Stimulated activated CD4-positive, alpha-beta T cell treated with anti-CD3 and anti-CD28 coated beads, Interleukin-4, amount 100 ng/mL, for 4 hours (primary cell): ENCODE data around the gene GRAMD4.
"Not testable (repeated sequence)": the region's sequence is repeated elsewhere in the genome, so short reads cannot be mapped to it uniquely, and the experiment has no call there.

Experiments used
- DNase-seq, 2 experiments: peaks; one replicate each; pipeline ENCODE4 v3.0.0-alpha.2; 2020

GRAMD4 gene

GRCh38 chr22:46622081-46622521, 1.9 kb downstream of the GRAMD4 start:
- no peak for DNase-seq

DNA sequence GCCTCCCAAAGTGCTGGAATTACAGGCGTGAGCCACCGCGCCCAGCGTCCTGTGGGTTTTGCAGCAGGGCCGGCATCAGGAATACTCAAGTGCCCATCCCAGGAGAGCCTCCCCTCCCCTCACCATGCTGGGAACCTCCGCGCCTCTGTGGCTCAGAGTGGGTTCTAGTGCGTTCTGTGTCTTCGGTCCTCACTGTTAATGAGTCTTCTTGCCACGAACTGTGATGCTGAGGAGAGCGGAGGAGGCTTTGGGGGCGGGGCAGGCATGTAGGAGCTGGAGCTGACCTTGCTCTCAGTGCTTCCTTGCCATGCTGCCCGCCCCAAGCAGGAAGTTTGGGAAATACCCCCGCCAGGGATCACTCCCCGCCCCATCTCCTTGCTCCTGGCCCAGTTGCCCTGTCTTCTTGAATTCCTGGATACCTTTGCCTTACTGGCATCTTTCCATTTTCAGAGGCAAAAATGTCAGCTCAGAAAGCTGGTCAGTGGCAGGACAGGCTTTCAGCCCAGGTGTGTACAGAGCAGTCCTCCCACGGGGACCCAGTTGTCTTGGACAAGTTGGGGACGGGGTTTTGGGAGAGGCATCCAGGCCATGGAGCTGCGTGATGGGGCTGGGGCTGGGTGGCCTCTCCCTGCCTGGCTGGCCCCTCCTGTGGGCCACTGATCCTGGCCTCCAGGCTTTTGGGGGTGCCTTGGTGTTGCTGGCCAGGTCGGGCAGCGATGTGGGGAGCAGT, 5.1 kb downstream of the GRAMD4 start:
- DNase-seq = no peak

DNA sequence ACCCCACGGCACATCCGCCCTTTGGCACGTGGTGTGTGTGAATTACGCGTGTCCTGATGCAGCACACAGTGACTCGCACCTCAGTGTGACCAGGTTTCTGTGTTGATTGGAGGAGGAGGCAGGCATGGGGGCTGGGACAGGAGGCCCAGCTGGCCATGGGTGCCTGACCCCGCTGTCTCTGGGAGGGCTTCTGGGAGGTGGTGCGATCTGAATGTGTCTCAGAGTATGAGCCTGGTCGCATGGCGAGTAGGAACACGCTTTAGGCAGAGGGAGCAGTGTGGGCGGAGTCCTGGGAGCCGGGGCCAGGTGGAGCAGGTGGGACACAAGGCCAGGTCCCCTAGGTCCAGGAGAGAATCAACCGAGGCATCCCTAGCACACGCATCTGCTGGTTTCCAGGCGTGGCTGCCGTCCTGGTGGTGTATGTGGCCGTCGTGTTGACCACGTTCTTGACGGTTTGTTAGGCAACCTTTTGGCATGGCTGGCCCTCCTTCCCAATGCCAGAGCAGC, 5.7 kb downstream of the GRAMD4 start:
- no peak for DNase-seq

DNA sequence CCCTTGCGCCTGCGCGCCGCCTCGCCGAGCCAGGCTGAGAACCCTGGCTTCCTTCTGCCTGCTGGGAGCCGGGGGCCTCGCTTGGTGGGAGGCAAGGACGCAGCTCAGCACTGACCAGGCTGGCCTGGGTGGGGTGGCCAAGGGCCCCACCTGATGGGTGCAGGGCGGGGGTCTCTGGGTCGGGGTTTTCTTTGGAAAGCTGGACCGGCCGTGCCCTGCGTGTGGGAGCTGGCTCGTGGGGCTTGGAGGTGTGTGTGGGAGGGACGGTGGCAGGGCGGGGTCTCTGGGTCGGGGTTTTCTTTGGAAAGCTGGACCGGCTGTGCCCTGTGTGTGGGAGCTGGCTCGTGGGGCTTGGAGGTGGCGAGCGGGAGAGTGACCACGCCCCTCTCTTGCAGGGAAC, 6.2 kb downstream of the GRAMD4 start:
- DNase-seq = no peak

DNA sequence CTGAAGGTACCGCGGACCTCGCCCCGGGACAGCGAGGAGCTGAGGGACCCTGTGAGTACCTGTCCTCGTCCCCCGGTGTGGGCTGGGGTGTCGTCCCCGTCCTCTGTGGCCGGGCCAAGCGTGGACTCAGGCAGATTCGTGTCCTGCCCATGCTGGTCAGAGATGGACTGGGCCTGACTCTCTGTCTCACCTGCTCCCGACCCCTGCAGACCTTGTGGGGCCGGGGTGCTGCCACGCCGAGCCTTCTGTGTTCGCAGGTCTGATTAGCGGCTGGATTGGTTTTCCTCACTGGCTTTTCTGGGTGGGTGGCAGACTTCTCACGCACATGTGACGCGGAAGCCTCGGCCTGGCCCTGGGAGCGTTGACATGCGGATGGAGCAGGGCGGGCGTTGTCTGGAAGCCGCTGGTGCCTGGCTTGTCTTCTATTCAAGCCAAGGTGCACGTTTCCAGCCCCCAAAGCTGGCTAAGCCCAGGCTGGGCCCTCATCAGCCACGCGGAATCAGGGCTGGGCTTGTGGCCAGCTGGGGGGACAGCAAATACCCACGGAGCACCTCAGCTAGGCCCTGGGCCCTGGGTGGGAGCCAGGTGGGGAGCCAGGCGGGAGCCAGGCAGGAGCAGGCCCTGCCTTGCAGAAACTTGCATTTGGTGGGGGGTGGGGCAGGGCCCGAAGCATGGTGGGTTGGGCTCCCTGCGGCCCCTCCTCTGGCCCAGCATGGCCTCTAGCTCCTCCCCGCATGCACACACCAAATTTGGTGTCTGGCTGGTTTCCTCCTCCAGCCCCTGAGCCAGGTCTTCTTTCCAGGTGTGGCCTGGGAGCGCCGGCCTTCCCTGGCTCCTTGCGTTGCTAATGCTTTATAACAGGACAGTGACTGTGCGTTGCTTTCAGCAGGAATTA, 7.0 kb downstream of the GRAMD4 start:
- no peak for DNase-seq

GRCh38 chr22:46627806-46628482, 7.8 kb downstream of the GRAMD4 start:
- no peak for DNase-seq

DNA sequence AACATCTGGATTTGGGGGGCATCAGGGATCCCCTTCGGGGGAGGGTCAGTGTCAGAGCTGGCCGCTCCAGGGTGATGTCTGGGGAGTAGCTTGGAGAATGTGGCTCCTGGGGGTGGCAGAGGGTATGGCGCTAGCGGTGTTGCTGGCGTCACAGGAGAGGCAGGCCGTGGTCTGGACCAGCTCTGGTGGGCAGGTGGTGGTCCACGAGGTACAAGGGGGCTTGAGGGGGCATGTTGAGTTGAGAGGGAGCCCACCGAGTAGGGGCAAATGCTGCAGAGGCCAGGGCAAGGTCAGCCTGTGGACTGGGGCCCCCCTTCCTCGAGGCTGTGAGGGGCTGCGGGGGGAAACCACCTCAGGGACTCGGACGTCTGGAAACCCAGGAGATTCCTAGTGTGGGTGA, 8.6 kb downstream of the GRAMD4 start:
- no peak for DNase-seq

GRCh38 chr22:46629291-46629690, 9.1 kb downstream of the GRAMD4 start:
- no peak for DNase-seq

- DNase-seq = no peak
Observed at GRCh38 chr22:46631113-46631512, 10.9 kb downstream of the GRAMD4 start.

GRCh38 chr22:46632646-46633249, 12.6 kb downstream of the GRAMD4 start:
- DNase-seq = no peak

- no peak for DNase-seq
Observed at GRCh38 chr22:46633334-46633890, 13.2 kb downstream of the GRAMD4 start.

DNA sequence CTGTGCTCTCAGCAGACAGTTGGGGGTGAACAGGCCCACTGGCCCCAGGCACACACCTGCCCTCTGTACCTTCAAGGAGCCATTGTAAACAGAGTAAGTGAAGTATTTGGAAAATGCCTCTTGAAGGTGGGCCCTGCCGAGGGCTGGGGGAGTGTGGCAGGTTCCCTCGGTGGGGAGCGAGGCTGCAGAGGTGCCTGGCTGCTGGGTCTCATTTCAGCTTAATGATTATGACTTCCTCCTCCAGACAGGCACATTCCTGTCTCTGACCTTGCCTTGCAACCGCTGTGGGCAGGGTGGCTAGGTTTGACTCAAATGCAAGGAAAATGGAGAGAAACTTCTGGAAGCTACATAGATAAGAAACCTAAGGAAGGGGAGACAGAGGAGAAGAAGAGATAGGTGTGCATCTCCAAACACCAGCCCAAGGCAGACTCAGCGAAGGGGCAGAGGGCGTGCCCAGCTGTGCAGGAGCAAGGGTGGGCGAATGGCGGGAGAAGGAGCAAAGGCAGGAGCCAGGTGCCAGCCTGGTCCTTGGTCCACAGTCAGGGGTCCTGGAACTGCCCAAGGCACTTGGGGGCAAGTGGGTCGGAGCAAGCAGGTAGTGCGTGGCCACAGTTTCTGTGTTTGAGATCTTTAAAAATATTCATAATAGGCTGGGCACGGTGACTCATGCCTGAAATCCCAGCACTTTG, 14.0 kb downstream of the GRAMD4 start:
- DNase-seq = no peak

DNA sequence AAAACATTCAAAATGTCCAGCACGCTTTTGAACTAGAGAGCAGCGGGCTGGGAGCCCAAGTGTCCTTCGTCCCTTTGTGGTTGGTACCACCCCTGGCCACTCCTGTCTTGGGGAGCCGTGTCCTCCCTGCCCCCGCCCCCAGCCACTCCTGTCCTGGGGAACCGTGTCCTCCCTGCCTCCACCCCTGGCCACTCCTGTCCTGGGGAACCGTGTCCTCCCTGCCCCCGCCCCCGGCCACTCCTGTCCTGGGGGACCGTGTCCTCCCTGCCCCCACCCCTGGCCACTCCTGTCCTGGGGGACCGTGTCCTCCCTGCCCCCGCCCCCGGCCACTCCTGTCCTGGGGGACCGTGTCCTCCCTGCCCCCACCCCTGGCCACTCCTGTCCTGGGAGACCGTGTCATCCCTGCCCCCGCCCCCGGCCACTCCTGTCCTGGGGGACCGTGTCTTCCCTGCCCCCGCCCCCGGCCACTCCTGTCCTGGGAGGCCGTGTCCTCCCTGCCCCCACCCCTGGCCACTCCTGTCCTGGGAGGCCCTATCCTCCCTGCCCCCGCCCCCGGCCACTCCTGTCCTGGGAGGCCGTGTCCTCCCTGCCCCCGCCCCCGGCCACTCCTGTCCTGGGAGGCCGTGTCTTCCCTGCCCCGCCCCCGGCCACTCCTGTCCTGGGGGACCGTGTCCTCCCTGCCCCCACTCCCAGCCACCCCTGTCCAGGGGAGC, 14.9 kb downstream of the GRAMD4 start:
- DNase-seq = not testable (repeated sequence)

DNA sequence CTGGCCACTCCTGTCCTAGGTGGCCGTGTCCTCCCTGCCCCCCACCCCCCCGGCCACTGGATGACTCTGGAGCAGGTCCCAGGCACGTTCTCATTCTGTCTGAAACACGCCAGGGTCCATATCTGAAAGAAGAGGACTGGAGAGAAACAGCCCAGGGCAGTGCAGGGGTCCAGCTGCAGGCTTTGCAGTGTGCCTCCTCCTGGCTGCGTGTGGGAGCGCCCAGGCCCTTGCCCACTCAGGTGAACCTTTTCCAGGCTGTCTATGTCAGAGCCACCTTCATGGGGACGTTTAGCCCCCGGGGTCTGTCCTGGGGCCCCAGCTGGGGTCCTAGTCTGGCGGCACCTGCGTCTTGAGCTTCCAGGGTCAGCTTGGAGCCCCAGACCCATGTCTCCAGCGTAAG, 15.6 kb downstream of the GRAMD4 start:
- no peak for DNase-seq

DNA sequence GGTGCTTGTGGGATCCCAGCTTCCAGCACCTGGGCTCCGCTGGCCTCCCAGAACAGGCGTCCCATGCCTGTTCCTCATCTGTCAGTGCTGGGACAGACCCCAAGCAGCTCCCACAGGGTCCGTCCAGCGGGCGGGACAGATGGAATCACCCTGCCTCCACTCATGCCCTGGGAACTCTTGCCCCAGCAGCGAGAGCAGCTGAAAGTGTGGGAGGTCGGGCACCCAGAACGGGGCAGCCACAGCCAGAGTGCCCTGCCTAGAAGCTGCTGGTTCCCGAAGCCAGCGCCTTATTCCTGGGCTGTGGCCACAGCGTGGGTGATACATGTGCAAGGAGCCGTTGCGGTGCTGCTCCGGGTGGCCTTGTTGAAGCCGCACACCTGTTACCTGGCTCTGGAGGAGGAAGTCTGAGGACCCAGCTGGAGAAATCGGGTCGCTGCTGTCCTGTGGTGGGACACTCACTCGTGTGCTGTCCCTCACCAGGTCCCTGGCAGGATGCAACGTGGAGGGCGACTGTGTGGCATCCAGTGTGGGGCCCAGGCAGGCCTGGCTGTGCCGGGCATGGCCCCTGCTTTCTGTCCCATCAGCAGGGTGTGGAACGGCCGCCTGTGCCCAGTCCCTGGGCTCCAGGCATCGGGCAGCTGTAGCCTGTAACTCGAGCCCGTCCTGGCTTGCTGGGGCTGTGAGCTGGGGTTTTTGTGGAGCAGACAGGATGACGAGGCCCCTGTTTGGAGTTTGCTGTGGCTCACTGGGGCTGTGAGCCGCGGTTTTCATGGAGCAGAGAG, 16.2 kb downstream of the GRAMD4 start:
- DNase-seq = no peak

DNA sequence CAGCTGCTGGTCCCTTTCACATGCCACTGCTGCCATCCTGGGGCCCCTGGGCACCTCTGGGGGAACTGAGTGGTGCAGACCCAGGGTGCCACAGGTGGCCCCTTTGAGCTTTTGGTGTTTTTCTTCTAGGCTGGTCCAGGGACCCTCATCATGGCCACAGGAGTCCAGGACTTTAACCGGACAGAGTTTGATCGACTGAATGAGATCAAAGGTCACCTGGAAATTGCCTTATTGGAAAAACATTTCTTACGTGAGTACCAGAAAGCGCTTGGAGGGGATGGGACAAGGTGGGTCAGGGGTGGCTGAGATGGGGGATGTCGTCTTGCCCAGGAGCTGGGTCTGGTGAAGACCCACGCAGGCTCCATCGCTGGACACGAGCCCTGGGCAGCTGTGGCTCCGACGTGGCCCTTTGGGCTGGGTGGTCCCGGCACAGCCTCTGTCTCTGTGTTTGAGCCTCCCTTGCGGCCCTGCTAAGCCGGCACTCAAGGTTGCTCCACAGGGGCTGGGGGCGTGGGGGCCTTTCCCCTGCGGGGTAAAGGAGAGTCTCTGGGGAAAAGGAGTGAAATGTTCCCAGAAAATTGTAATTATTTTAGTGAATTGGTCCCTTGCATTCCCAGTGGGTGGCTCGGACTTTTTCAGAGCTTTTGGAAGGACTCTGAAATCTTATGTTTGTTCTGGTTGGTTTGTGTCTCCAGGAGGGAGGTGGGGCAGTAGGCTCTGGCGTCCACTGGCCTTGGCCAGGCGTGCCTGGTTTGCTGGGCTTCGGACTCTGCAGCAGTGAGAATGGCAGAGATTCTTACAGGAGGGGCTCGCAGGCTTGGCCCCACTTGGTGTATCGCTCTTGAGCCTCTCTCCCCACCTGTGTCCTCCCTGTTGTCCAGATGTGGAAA, 17.8 kb downstream of the GRAMD4 start:
- DNase-seq = no peak

GRCh38 chr22:46638601-46639431, 18.6 kb downstream of the GRAMD4 start:
- DNase-seq = no peak

DNA sequence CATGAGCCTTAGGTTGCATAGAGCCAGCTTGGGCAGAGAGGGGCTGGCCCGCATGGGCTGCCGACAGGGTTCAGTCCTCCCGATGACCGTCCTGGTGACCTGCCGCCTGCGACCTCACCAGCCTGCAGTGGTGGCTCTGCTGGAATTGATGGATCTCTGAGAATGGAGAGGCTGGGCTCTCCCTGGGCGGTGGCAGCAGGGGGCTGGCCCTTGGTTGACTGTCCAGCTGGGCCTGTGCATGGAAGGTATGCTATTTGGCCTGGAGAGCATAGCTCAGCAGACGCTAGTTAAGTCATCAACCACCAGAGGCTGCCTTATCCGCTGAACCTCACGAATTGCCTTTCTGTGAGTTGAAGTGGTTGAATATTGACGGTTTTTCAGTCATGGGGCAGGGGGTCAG, 19.7 kb downstream of the GRAMD4 start:
- no peak for DNase-seq
